GM18508 (cell line): ENCODE results near the gene SLC24A1.
"Not testable (repeated sequence)": the region's sequence is repeated elsewhere in the genome, so short reads cannot be mapped to it uniquely, and the experiment has no call there.

Experiments
- ATAC-seq: cut with Tn5 transposase; IDR thresholded peaks from one replicate; pipeline ENCODE4 v1.9.1; 2021; ENCODE audit warnings: moderate number of reproducible peaks; ENCODE audit not compliant: insufficient read depth, unreplicated experiment

Gene SLC24A1

GRCh38 chr15:65615887-65616286, 5.9 kb upstream of the SLC24A1 start:
- ATAC-seq, result not testable (repeated sequence)

DNA sequence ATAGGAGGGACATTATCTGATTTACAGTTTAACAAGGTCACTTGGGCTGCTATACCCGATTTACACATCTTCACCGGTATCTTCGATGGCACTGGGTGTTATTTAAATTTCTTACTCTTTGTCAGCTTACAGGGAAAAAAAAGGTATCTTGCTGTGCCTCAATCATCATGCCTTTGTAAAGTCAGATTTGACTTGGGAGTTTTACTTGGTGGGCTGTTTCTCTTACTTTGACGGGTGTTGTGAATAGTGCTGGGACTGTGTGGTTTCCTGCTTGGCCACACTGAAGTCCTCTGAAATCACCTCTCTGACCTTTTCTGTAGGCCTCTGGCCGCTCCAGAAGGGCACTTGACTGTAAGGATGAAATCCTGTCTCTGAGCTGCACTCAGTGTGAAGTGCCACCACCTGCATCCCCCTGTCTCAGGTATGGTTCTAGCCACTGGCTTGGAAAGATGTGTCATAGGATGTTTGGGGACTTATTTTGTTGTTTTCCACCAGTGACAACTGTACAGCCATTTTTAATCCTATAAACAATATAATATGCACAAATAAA, 3.1 kb upstream of the SLC24A1 start:
- no peak for ATAC-seq

GRCh38 chr15:65619626-65620290, 2.0 kb upstream of the SLC24A1 start:
- ATAC-seq, result no peak

DNA sequence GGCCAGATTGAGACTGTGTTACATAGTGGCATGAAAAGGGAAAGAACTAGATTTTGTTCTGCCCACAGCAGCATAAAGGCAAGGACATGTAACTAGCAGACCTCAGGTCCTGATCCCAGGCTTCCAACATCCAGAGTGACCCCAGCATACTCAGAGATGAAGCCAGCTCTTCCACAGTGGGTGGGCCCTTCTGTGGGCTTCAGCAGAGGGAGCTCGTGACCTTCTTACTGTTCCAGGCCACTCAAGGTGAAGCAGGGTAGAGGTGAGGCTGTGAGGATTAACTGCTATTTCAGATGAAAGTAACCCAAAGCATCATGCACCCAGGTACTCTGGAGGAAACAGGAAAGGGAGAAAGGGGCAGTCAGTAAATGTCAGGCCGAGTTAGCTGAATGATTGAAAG, 905 bp upstream of the SLC24A1 start:
- no peak for ATAC-seq

GRCh38 chr15:65623103-65623502, 1.4 kb downstream of the SLC24A1 start:
- no peak for ATAC-seq

DNA sequence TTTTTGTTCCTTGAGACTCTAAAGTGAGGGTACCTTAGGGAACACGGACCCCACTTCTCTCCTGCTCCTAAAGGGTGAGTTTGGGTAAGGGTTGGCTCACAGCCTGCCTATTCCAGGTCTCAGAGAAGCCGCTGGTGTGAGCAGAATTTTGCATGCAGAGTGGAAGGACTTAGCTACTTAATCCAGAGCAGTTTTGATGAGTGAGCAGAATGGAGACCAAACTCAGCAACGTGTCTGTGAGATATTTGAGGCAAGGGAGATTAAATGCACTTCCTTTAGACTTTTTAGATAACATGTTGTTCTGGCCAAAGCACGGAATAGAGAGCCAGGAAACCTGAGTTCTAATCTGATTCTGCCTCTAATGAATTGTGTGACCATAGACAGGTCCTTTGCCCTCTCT, 5.1 kb downstream of the SLC24A1 start:
- ATAC-seq, result no peak

DNA sequence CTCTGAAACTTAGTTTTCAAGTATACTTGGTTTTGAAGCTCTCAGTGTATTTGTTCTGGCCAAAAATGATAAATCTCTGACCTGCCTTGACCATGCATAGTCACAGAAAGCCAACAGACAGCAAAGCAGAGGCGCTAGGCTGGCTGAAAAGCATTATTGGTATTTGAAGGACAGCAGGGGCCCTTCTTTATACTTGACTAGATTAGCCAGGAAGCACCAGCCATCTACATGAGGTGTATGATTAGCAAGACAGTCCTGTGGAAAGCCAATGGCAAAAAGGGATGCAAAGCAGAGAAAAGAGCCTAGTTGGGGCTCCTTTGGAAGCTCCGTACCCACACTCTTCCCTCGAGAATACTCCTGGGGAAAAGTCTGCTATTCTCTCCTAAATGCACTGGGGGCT, 7.8 kb downstream of the SLC24A1 start:
- no peak for ATAC-seq

DNA sequence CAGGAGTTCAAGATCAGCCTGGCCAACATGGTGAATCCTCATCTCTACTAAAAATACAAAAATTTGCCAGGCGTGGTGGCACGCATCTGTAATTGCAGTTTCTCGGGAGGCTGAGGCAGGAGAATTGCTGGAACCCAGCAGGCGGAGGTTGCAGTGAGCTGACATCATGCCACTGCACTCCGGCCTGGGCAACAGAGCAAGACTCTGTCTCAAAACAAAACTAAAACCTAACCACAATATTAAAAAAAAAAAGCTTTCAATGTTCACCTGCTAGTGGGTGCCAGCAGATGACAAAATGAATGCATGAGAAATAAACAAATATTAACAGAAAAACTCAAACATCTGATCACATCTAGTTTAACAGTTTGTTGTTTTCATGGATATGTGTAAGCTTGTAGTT, 9.0 kb downstream of the SLC24A1 start:
- no peak for ATAC-seq

DNA sequence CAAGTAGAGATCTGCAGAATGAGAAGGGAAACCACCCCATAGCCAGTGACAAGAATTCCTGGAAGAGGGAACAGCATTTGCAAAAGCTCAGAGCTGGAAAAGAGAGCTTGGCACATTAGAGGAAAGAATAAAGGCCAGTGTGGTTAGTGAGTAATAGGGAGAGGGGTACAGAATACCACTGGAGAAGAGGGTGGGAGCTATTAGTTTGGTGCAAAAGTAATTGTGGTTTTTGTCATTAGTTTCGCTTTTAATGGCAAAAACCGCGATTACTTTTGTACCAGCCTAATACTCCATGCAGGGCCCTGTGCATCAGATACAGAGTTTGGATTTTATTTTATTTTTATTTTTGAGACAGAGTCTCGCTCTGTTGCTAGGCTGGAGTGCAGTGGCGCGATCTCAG, 9.8 kb downstream of the SLC24A1 start:
- ATAC-seq, result no peak

GRCh38 chr15:65632780-65633375, 11.1 kb downstream of the SLC24A1 start:
- no peak for ATAC-seq

GRCh38 chr15:65633752-65634151, 12.0 kb downstream of the SLC24A1 start:
- no peak for ATAC-seq

DNA sequence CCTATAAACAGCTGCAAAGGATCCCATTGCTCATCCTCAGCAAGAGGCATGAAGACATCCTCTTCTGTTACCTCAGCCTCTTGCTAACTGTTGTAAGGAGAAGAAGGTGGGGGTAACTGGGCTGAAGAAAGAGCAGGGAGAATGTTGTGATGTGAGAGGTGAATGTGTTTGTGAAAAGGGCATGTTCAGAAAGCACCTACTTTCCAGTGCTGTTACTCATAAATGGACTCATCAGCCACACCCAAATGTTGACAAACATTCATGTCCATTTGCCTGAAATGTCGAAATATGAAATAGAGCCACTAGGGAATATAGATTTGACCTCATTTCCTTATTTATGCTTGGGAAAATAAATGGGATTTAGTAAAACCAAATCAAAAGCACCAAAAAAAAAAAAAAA, 12.6 kb downstream of the SLC24A1 start:
- no peak for ATAC-seq

DNA sequence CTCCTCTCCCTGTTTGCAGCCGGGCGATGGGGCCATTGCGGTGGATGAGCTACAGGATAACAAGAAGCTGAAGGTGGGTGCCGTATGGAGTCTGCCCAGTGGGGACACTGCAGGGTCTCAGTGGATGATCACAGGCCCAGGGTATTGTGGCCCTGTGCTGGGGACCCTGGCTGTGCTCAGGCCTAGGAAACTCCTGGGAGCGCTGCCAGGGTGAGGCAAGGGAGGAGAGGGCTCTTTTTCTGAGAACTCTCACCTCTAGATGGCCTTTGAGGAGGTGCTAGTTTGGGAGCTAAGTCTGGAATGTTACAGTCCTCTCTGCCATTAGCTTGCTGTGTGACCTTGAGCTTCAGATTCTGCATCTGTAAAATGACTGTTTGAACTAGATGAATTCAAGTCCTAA, 16.4 kb downstream of the SLC24A1 start:
- ATAC-seq, result no peak

- no peak for ATAC-seq
These were observed 16.9 kb downstream of the SLC24A1 start for GRCh38 chr15:65638681-65639089.

DNA sequence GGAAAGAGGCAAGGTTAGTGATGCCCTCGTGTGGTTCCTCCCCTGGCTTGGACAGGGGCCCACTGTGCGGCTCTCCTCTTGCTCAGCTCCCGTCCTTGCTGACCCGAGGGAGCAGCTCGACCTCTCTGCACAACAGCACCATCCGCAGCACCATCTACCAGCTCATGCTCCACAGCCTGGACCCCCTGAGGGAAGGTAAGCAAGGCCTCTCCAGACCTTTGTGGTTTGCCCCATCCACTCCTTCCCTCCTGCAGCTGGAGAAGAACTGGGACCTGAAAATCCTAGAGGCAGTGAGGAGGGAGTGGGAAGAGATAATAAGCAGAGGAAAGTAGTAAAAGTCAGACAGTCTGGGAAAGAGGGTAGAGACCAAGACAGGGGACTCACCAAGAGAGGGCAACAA, 17.8 kb downstream of the SLC24A1 start:
- no peak for ATAC-seq

- ATAC-seq, result no peak
These were observed 20.2 kb downstream of the SLC24A1 start for GRCh38 chr15:65641768-65642475.

DNA sequence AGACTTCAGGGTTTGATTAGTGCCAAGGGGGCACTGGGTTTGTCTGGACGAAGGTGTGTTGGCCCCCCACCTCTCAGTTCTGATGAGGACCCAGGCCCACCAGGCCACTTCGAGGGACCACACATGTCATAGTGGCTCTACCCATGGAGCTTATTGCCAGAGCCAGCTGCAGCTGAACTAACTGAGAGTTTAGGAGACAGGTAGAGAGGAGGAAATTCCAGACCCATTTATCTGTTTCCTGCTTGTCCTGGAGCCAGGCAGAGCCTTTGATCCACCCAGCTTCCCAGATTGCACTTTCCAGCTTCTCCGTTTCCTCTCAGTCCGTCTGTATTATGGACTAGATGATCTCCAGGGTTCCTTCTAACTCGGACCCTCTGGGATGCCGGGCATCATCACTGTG, 20.9 kb downstream of the SLC24A1 start:
- no peak for ATAC-seq

DNA sequence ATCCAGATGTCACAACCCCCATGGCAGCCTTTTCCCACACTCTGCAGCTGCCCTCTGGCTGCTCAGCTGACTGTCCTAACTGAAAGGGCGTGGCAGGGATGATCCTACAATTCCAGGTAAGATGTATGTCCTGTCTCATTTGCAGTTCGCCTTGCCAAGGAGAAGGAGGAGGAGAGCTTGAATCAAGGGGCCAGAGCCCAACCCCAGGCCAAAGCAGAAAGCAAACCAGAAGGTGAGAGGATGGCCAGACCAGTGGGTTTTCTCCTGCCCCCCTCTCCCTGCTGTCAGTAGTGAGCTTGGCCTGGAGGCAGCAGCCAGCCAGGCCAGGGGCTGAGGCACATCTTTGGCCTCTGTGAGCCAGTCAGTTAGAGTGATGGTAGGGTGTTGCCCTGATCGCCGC, 22.5 kb downstream of the SLC24A1 start:
- no peak for ATAC-seq

- ATAC-seq, result no peak
These were observed 23.7 kb downstream of the SLC24A1 start for GRCh38 chr15:65645392-65645791.

DNA sequence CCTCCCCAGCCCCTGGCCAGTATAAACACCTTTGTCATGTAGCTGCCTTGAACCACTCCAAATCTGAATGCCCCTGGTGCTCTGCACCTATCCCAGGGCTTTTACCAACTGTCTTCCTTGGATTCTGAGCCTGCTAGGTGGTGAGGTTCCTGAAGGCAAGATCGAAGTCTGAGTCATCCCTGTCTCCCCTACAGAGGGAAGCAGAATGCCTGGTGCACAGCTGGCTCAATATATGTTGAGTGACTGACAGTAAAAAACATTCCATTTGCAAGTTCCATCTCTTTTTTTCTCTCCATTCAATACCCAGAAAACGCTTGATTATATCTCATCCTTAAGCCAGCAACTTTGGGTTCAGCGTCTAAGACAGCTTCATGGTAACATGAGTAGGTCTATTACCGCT, 24.7 kb downstream of the SLC24A1 start:
- ATAC-seq, result no peak

DNA sequence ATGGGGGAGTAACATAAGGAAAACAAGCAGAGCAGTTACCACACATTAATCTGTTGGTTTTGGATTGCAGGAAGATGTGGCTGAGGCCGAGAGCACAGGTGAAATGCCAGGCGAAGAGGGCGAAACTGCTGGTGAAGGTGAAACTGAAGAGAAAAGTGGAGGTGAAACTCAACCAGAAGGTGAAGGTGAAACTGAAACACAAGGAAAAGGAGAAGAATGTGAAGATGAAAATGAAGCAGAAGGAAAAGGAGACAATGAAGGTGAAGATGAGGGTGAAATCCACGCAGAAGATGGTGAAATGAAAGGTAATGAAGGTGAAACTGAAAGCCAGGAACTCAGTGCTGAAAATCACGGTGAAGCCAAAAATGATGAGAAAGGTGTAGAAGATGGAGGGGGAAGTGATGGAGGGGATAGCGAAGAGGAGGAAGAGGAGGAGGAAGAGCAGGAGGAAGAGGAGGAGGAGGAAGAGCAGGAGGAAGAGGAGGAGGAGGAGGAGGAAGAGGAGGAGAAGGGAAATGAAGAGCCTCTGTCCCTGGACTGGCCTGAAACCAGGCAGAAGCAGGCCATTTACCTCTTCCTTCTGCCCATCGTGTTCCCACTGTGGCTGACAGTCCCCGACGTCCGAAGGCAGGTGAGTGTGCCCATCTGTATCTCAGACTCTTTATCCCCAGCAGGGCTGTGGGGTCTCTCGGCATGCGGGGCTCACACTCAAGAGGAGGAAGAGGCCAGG, 28.7 kb downstream of the SLC24A1 start:
- ATAC-seq, result no peak
